Measurements from ENCODE around the gene MED8.
A peak's percentile ranks its signal among the peaks of the same experiment; 100 is the strongest.

Gene MED8, protein sequence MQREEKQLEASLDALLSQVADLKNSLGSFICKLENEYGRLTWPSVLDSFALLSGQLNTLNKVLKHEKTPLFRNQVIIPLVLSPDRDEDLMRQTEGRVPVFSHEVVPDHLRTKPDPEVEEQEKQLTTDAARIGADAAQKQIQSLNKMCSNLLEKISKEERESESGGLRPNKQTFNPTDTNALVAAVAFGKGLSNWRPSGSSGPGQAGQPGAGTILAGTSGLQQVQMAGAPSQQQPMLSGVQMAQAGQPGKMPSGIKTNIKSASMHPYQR

DNA sequence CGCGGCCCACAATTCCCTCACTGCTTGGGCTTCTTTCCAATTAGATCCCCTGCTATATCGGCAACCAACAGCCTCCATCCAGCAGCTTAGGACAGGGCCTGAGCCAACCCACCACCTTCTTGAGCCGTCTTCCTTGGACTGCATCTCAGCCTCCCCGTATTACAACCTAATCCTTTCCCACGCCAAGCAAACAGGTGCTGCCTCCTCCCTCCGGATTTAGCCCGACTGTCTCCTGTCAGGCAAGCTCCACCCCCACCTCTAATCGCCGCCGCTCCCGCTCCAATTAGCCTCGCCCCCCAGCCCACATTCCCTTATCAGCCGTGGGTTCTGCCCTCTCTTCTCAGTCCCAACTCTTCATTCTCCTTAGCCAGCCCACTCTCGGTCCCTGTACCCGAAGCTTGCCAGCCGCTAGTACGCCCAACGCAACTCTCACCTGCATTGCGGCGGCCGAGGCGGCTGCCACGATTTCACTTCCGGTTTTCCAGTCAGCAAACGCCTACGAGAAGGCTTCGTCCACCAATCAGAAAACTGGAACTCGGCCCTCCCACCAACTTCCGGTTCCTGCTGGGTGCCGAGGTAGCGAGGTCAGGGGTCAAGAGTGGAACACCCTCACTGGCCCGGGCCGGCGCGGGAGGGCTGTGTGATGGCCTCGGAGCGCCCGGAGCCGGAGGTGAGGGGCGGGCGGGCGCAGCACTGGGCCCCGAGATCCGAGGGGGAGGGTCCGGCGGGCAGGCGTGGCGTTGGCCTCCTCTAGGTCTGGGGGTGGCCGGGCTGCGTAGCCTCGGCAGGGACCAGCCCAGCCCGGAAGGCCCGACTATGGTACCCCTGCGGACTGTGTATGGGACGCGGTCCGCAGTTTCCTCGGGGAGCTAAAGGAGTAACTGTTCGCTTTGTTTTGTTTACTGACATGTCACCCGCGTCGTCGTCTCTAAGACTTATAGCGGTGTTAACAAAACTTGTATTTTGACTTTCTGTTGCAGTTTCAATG lies at the start of gene MED8, which contains the start of gene SZT2:
TSS of gene MED8 (minus strand) at position 475 of the 988 bp plus-strand sequence. CDS start at position 439, 36 bp downstream.
TSS of gene SZT2 (plus strand) at position 574 of the 988 bp plus-strand sequence. CDS start at position 644, 70 bp downstream.
- Mint-ChIP-seq H3K4me1 (ENCODE audit: low read depth) (peaks cover 30% of the 10 kb centered on the region), H3K27me3 (ENCODE audit: low read depth) (no peaks in the 10 kb centered on the region), H3K4me3 (peak within 1 kb of the TSS; percentile 100), H3K27ac (peak within 1 kb of the TSS; percentile 97), H3K9me3 (no peaks in the 10 kb centered on the region), H3K36me3 (ENCODE audit: low read depth) (peaks cover 20% of the 10 kb centered on the region)

DNA sequence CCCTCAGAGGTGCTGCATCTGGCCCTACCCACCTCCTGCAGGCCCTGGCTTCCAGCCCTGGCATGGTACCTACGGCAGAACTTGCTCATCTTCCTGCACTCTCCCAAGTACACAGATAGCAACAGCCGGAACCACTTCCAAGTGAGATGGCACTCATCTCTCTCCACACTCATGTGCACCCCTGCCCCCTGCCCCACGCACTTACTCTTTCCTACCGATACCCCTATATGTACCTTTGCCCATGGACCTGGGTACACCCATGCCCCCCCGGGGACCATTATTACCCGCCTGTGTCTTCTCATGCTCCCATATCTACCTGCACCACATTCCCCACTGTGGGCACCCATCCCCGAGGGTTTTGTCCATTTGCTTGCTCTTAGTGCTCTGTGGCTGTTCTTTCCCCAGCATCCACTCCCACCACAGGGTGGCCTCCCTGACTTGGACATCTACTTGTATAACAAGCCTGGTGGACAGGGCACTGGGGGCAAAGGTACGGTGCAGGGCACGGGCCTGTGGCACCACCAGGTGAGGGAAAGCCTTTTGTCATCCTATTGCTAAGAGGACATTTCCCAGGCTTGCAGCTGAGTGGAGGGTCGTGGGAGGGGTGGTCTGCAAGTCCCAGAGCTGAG lies 49.5 kb upstream of the MED8 start:
- Mint-ChIP-seq H3K4me1 (ENCODE audit: low read depth) (peaks cover 4% of the 10 kb centered on the region), H3K27ac (no peak overlapping the region), H3K9me3 (no peaks in the 10 kb centered on the region)

DNA sequence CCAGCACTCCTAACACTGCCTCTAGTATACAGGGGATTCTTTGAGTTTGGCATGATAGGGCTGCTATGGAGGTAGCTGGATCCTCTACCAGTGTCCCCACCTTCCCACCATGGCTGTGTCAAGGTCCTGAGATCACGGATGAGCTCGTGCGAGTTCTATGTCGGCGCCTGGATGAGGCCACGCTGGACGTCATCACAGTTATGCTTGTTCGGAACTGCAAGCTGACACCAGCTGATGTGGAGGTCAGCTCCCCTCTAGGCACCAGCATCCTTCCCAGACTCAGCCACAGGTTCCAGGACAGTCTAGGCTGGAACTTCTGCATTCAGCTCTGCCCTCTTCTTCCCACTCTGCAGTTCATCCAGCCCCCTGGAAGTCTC lies 49.0 kb upstream of the MED8 start:
- Mint-ChIP-seq H3K27me3 (ENCODE audit: low read depth) (no peaks in the 10 kb centered on the region), H3K36me3 (ENCODE audit: low read depth) (peaks cover 35% of the 10 kb centered on the region), H3K4me1 (ENCODE audit: low read depth) (peaks cover 4% of the 10 kb centered on the region), H3K9me3 (no peaks in the 10 kb centered on the region), H3K4me3 (no peak overlapping the region), H3K27ac (no peak overlapping the region)

More for the DNA sequence above, 49.5 kb upstream of the MED8 start:
- H3K4me3 Mint-ChIP-seq: no peak overlapping the region
- H3K27me3 Mint-ChIP-seq (ENCODE audit: low read depth): no peaks in the 10 kb centered on the region
- peaks cover 35% of the 10 kb centered on the region for H3K36me3 Mint-ChIP-seq (ENCODE audit: low read depth)

DNA sequence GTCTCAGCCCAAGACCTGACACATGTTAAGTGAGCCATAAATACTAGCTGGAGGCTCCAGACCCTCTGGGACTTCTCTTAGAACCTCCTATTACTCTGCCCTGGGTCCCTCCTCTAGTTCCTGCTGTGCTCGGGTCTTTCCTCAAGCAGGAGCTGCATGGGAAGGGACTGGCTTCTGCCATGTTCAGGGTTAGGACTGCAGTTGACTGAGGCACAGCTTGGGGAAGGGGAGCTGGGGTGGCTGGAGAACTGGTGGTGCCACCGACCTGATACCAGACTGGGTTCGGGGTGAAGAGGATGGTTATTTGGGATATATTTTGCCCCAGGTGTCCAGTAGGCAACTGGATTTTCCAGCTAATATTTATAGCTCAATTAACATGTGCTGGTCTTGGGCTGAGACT lies 48.4 kb upstream of the MED8 start:
- Mint-ChIP-seq H3K27me3 (ENCODE audit: low read depth) (no peaks in the 10 kb centered on the region), H3K9me3 (no peaks in the 10 kb centered on the region), H3K27ac (no peak overlapping the region), H3K4me1 (ENCODE audit: low read depth) (peaks cover 4% of the 10 kb centered on the region), H3K36me3 (ENCODE audit: low read depth) (peaks cover 38% of the 10 kb centered on the region), H3K4me3 (no peak overlapping the region)

DNA sequence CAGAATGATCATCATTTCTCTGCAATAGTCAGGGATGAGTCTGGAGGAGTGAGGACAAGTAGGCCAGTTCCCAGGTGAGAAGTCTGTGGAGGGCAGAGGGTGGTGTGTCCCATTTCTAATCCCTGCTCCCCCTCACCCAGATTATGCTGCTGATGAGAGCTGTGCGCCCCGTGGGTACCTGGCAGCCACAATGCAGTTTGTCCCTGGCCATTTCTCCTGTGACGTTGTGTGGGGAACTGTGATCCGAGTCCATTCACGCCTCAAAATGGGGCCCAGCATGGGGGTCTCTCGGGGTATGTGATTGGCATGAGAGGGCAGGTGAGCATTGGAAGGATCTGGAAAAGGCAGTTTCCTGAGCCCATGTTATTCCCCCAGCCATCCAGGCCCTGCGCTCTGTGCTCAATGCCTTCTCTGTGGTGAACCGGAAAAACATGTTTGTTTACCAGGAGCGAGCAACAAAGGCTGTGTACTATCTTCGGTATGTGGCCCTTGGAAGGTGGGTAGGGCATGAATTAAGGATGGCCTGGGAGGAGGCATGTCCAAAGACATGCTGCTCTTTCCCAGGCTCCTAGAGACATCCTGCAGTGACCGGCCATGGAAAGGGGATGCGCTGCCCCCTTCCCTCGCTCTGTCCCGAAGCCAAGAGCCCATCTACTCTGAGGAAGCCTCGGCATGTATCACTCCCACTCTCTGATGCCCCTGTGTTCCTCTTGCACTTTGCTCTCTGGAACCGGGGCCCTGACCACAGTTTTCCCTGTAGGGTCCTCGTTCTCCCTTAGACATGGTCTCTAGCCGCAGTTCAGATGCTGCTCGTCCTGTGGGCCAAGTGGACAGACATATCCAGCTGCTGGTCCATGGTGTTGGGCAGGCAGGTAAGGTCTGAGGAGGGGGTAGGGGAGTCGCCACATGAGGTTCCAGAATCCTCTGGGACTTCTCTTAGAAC lies 47.7 kb upstream of the MED8 start:
- Mint-ChIP-seq H3K27ac (no peak overlapping the region), H3K27me3 (ENCODE audit: low read depth) (no peaks in the 10 kb centered on the region), H3K4me1 (ENCODE audit: low read depth) (peaks cover 4% of the 10 kb centered on the region), H3K4me3 (no peak overlapping the region), H3K9me3 (no peaks in the 10 kb centered on the region), H3K36me3 (ENCODE audit: low read depth) (peaks cover 37% of the 10 kb centered on the region)

DNA sequence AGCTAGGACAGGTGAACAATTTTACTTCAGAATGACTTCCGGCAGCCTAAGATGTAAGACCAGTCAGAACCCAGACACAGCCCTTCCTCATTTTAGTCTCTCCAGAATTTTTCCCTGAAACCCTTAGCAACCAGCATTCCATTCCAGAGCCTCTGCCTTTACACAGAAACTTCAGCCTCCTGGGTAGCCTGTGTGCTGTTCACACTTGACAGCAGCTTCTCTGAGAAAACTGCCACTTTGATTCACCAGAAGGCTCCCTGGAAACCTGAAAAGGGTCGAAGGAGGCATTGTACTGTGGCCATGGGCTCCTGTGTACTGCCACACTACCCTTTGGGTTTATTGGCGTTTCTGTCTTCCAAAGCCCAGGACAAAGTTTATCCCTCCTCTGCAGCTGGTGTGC lies 46.8 kb upstream of the MED8 start:
- no peak overlapping the region for H3K27ac Mint-ChIP-seq
- no peak overlapping the region for H3K4me3 Mint-ChIP-seq
- no peaks in the 10 kb centered on the region for H3K27me3 Mint-ChIP-seq (ENCODE audit: low read depth)

DNA sequence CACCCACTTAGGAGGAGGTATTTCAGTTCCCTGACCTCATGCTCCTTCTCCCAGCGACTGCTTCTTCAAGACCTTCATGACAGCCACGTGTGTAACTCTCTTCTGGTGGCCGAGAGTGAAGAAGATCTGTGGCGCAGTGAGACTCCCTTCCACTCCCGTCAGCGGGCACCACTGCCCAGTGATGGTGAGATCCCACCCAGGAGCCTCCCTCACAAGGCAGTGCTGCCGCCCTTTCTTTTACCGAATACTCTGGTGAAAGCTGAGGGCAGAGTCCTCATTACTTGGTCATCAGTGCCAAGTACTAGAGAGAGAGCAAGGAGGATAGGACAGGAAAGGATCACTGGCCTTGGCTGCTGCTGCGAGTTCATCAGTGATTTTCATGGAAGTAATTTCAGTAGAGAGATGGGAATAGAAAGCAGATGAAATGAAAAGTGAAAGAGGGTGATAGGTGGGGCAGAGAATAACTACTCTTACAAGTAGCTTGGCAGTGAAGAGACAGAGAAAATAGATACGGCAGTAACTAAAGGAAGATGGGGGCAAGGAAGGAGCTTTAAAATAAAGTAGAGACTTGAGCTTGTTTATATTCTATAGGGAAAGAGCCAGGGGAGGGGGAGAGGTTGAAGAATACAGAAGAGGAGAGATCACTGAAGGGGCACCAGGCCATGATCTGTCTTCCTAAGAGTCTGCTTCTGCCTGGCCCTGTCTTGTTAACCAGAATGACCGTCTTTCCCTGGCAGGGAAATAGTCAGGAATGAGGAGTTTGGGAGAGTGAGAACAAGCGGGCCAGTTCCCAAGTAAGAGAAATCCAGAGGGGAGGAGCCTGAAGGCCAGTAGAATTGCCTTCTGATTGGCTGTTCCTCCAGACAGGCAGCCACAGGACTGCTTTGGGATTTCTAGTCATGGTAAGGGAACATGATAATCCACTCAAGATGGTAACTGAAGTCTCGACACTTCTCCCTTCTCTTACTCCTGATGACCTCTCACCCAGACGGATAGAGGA lies 45.8 kb upstream of the MED8 start:
- no peaks in the 10 kb centered on the region for H3K9me3 Mint-ChIP-seq

More for the DNA sequence above, 46.8 kb upstream of the MED8 start:
- H3K4me1 Mint-ChIP-seq (ENCODE audit: low read depth): peaks cover 4% of the 10 kb centered on the region
- peaks cover 41% of the 10 kb centered on the region for H3K36me3 Mint-ChIP-seq (ENCODE audit: low read depth)
- no peaks in the 10 kb centered on the region for H3K9me3 Mint-ChIP-seq

DNA sequence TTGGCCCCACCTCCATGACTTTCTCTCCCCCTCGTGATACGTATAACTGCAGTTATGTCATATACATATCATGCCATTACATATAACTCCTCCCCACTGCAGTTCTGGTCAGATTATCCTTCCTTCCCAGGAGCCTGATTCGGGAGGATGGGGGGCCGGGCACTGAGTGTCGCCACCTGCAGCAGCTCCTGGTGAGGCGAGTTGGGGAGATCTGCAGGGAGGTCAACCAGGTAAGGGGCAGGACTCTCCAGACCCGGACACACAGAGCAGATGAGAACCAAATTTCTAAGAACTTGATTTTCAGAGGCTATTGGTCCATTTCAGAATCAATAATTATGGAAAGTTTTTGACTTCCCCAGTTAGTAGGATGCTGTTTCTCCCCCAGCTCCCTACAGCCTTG lies 44.7 kb upstream of the MED8 start:
- Mint-ChIP-seq H3K27me3 (ENCODE audit: low read depth) (no peaks in the 10 kb centered on the region), H3K9me3 (no peaks in the 10 kb centered on the region), H3K4me3 (no peak overlapping the region), H3K36me3 (ENCODE audit: low read depth) (peaks cover 50% of the 10 kb centered on the region), H3K4me1 (ENCODE audit: low read depth) (peaks cover 4% of the 10 kb centered on the region), H3K27ac (no peak overlapping the region)

More for the DNA sequence above, 45.8 kb upstream of the MED8 start:
- Mint-ChIP-seq H3K27me3 (ENCODE audit: low read depth) (no peaks in the 10 kb centered on the region), H3K4me3 (no peak overlapping the region), H3K36me3 (ENCODE audit: low read depth) (peaks cover 46% of the 10 kb centered on the region), H3K4me1 (ENCODE audit: low read depth) (peaks cover 4% of the 10 kb centered on the region), H3K27ac (peak overlapping the region; percentile 6)

DNA sequence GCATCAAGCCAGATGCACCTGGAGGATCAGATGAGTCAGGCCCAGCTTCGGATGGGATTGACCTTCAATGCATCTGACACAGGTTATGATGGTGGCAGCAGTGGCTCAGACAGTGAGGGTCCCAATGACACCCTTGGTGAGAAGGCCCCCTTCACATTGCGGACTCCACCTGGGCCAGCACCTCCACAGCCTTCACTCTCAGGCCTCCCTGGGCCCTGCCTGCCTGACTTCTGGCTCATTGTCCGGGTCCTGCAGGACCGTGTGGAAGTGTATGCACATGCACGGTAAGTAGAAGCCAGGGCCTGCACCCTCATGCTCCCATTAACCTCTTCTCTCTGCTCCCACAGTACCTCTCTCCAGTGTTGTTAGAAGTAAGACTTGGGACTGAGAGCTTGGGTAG lies 43.3 kb upstream of the MED8 start:
- H3K4me3 Mint-ChIP-seq: no peak overlapping the region
- H3K9me3 Mint-ChIP-seq: no peaks in the 10 kb centered on the region
- H3K36me3 Mint-ChIP-seq (ENCODE audit: low read depth): peaks cover 46% of the 10 kb centered on the region
- peaks cover 4% of the 10 kb centered on the region for H3K4me1 Mint-ChIP-seq (ENCODE audit: low read depth)
- no peak overlapping the region for H3K27ac Mint-ChIP-seq
- H3K27me3 Mint-ChIP-seq (ENCODE audit: low read depth): no peaks in the 10 kb centered on the region

DNA sequence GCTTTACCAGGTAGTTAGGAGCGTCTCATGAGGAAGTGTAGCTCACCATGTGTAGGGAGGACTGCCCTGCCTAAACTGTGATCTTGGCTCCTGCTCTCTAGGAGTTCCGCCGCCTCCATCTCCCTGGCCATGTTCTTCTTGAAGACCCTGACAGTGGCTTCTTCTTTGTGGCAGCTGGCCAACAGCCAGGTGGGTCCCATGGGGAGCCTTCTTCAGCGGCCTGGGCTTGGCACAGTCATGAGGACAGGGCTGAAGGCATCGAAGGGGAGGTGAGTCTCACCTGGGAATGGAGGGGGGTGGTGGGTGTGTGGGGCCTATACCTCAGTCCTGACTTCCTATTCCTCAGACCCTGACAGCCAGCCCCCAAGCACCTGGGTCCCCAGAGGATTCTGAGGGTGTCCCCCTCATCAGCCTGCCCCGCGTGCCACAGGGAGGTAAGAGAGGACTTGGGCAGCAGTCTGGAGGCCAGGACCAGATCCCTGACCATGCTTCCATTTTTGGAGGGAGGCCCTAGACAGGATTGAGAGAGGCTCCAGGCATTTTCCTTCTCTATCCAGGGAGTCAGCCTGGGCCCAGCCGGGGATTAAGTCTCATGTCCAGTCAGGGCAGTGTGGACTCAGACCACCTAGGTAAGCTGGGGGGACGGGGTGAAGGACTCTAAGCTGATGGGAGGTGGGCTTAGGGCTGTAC lies 42.7 kb upstream of the MED8 start:
- Mint-ChIP-seq H3K27me3 (ENCODE audit: low read depth) (no peaks in the 10 kb centered on the region), H3K4me1 (ENCODE audit: low read depth) (peaks cover 4% of the 10 kb centered on the region), H3K9me3 (no peaks in the 10 kb centered on the region), H3K36me3 (ENCODE audit: low read depth) (peaks cover 50% of the 10 kb centered on the region), H3K4me3 (no peak overlapping the region), H3K27ac (no peak overlapping the region)

DNA sequence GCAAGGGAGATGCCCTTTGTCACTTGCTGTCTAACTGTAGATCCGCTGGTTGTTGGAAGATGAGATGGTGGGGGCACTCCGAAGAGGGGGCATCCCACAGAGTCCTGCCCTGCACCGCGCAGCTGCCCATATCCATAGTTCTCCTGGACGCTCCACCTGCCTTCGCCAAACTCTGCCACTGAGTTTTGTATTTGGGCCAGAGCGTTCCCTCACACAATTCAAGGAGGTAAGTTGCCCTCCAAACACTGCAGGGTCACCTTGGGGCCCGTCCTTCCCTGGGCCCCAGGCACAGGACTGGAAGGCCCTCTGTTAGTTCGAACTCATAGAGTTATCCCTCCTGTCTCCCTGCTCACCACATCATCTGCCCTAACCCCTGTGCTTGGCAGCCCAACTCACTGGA lies 42.1 kb upstream of the MED8 start:
- no peak overlapping the region for H3K4me3 Mint-ChIP-seq
- H3K9me3 Mint-ChIP-seq: no peaks in the 10 kb centered on the region
- H3K36me3 Mint-ChIP-seq (ENCODE audit: low read depth): peaks cover 56% of the 10 kb centered on the region
- no peaks in the 10 kb centered on the region for H3K27me3 Mint-ChIP-seq (ENCODE audit: low read depth)
- H3K4me1 Mint-ChIP-seq (ENCODE audit: low read depth): peaks cover 4% of the 10 kb centered on the region
- no peak overlapping the region for H3K27ac Mint-ChIP-seq

DNA sequence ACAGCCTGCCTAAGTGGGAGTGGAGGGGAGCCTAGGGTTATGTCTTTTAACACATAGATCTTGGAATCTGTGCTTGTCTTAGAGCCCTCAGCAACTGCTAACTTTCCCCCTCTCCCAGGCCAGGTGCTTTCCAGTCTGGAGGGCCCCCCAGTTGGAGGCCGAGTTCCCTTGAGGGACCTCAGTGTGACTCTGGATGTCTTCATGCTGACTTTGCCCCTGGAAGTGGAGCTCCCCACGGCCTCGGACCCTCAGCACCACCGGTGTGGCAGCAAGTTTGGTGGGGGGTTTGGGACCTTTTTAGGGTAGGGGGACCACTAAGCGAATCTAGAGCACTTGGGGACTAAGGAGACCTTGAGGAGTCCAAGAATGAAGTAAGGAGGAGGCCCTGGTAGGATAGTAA lies 41.2 kb upstream of the MED8 start:
- H3K4me3 Mint-ChIP-seq: no peak overlapping the region
- no peaks in the 10 kb centered on the region for H3K9me3 Mint-ChIP-seq
- H3K27ac Mint-ChIP-seq: no peak overlapping the region
- H3K4me1 Mint-ChIP-seq (ENCODE audit: low read depth): peaks cover 4% of the 10 kb centered on the region
- H3K36me3 Mint-ChIP-seq (ENCODE audit: low read depth): peaks cover 55% of the 10 kb centered on the region
- no peaks in the 10 kb centered on the region for H3K27me3 Mint-ChIP-seq (ENCODE audit: low read depth)
